ENCODE results near the gene OR9A2.

OR9A2 gene

DNA sequence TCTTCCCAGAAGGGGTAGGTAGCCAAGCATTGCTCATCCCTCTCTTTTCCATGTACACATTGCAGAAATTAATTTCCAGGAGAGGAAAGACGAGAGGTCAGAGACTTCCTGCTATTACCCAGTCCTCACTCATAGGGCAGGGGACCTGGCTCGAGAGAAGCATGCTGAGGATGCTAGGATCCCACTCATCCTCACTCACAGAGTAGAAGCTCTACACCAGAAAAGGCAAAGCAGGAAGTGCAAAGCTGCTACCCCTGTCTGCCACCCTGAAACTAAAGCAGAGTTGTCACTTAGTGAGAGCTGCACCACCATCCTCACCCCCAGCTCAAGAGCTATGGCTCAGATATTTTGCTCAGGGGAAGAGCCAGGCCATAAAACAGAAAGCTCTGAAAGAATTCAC lies 9.9 kb downstream of the OR9A2 start:
- TF ChIP-seq EZH2phosphoT487 (IDR thresholded peaks at IDR 0.05; ENCODE audit: low read depth), result no peak
- TF ChIP-seq, protein P1, sequence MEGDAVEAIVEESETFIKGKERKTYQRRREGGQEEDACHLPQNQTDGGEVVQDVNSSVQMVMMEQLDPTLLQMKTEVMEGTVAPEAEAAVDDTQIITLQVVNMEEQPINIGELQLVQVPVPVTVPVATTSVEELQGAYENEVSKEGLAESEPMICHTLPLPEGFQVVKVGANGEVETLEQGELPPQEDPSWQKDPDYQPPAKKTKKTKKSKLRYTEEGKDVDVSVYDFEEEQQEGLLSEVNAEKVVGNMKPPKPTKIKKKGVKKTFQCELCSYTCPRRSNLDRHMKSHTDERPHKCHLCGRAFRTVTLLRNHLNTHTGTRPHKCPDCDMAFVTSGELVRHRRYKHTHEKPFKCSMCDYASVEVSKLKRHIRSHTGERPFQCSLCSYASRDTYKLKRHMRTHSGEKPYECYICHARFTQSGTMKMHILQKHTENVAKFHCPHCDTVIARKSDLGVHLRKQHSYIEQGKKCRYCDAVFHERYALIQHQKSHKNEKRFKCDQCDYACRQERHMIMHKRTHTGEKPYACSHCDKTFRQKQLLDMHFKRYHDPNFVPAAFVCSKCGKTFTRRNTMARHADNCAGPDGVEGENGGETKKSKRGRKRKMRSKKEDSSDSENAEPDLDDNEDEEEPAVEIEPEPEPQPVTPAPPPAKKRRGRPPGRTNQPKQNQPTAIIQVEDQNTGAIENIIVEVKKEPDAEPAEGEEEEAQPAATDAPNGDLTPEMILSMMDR (IDR thresholded peaks at IDR 0.05; ENCODE audit: low read depth, low read length), result no peak
- Histone ChIP-seq H3K9me3 (ENCODE audit: insufficient read depth, low read length) (0 out of 2 replicates have a peak, but pooled peaks cover 2% of the 10 kb centered on the region), H3K9ac (ENCODE audit: low read length) (no peak overlapping the region), H2AFZ (ENCODE audit: low read depth, low read length) (peak overlapping the region; percentile 70; the same call in 1 of the 2 replicates), H3K4me3 (ENCODE audit: low read length) (no peak overlapping the region), H3K4me2 (ENCODE audit: low read length) (peak overlapping the region; percentile 17; the same call in 1 of the 2 replicates), H3K27me3 (ENCODE audit: low read depth, low read length) (no peaks in the 10 kb centered on the region), H3K79me2 (ENCODE audit: low read length) (no peaks in the 10 kb centered on the region), H3K27ac (ENCODE audit: low read length) (no peak overlapping the region), H4K20me1 (ENCODE audit: insufficient read depth, low read length) (no peaks in the 10 kb centered on the region), H3K36me3 (replicated peaks; ENCODE audit: low read depth, low read length) (no peaks in the 10 kb centered on the region), H3K4me1 (ENCODE audit: low read length) (peaks cover 45% of the 10 kb centered on the region)

DNA sequence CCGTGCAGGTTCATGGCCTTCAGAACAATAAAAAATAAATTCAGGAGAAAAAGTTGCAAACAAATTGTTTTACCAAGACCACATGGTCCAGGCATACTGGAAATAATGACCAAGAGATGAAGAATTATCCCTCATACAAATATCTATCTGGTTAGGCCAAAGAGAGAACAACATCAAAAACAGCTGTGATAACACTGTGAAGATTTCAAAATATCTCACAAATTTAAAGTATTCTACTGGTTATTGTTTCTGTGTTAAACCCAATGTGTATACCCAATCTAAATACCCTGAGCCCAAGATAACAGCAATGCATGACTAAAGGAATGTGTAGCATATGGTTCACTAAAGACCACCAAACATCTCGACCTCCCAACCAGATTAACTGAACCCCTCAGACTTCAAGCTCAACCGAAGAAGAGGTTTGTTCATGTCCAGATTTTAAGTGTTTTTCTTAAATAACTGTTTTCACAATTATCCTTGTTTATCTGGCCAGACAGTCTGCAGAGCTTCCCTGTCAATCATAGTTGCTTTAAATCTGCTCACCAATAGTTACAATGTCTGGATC lies 10.9 kb downstream of the OR9A2 start:
- H3K4me1 ChIP-seq (ENCODE audit: low read length), result peaks cover 45% of the 10 kb centered on the region

DNA sequence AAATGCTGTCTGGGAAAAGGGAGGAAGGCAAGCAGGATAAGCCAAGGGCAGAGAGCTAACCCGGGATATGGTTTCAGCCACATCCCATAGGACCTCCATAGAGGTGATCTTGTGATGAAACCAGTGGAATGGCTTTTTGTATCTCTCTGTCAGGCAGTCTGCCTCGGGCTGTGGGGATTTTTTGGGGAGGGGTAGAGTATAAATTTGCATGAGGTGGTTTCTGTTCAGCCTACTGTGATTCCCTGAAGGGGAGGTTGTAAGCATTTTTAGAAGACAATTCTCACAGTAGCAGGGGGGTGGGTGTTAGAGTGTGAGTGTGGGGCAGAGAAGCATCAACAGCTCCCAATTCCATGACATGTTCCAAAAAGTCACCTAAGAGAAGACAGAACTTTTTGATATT lies 11.8 kb downstream of the OR9A2 start:
- Histone ChIP-seq H3K4me3 (ENCODE audit: low read length) (peak overlapping the region; percentile 74), H3K9ac (ENCODE audit: low read length) (peak overlapping the region; percentile 57), H3K27me3 (ENCODE audit: low read depth, low read length) (no peaks in the 10 kb centered on the region), H2AFZ (ENCODE audit: low read depth, low read length) (peak overlapping the region; percentile 15; the same call in 1 of the 2 replicates), H3K4me1 (ENCODE audit: low read length) (peaks cover 45% of the 10 kb centered on the region), H3K4me2 (ENCODE audit: low read length) (peak overlapping the region; percentile 97), H3K9me3 (ENCODE audit: insufficient read depth, low read length) (0 out of 2 replicates have a peak, but pooled peaks cover 2% of the 10 kb centered on the region), H3K79me2 (ENCODE audit: low read length) (no peaks in the 10 kb centered on the region), H4K20me1 (ENCODE audit: insufficient read depth, low read length) (no peaks in the 10 kb centered on the region), H3K27ac (ENCODE audit: low read length) (peak overlapping the region; percentile 35; the same call in 1 of the 2 replicates), H3K36me3 (replicated peaks; ENCODE audit: low read depth, low read length) (no peaks in the 10 kb centered on the region)
- TF ChIP-seq, protein P1 (IDR thresholded peaks at IDR 0.05; ENCODE audit: low read depth, low read length), result no peak

More for the DNA sequence above, 10.9 kb downstream of the OR9A2 start:
- TF ChIP-seq EZH2phosphoT487 (IDR thresholded peaks at IDR 0.05; ENCODE audit: low read depth), result no peak
- TF ChIP-seq, protein P1 (IDR thresholded peaks at IDR 0.05; ENCODE audit: low read depth, low read length), result no peak
- no peaks in the 10 kb centered on the region for H3K79me2 ChIP-seq (ENCODE audit: low read length)
- H3K4me2 ChIP-seq (ENCODE audit: low read length), result peak overlapping the region; percentile 97; the same call in 1 of the 2 replicates
- no peaks in the 10 kb centered on the region for H3K27me3 ChIP-seq (ENCODE audit: low read depth, low read length)
- H3K9me3 ChIP-seq (ENCODE audit: insufficient read depth, low read length), result 0 out of 2 replicates have a peak, but pooled peaks cover 2% of the 10 kb centered on the region
- 0 out of 2 replicates have a peak overlapping the region, but pooled peaks have one; percentile 57 for H3K9ac ChIP-seq (ENCODE audit: low read length)
- H2AFZ ChIP-seq (ENCODE audit: low read depth, low read length), result no peak overlapping the region; the same call in 1 of the 2 replicates
- no peaks in the 10 kb centered on the region for H3K36me3 ChIP-seq (replicated peaks; ENCODE audit: low read depth, low read length)
- H3K4me3 ChIP-seq (ENCODE audit: low read length), result no peak overlapping the region
- no peaks in the 10 kb centered on the region for H4K20me1 ChIP-seq (ENCODE audit: insufficient read depth, low read length)
- no peak overlapping the region for H3K27ac ChIP-seq (ENCODE audit: low read length)

DNA sequence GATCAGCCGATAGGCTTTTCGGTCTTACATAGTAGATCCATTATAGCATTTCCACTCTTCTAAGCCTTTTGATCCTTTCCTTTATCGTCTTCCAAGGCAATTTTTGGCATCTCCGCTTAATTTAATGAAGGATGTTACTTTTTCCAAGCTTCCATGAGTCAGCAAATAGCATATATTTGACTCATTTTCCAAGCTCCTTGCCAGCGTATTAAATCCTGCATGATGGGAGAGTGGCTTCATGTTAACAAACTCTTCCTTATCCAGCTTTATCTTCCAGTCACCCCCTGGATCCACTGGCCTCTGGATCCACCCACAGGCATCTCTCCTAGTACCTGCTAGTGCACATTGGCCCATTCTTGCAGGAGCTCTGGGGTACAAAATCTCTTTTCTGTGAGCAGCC lies 13.0 kb downstream of the OR9A2 start:
- peak overlapping the region; percentile 97 for H3K4me2 ChIP-seq (ENCODE audit: low read length)

More for the DNA sequence above, 13.0 kb downstream of the OR9A2 start:
- no peak overlapping the region for H2AFZ ChIP-seq (ENCODE audit: low read depth, low read length)
- no peaks in the 10 kb centered on the region for H3K79me2 ChIP-seq (ENCODE audit: low read length)
- H3K4me1 ChIP-seq (ENCODE audit: low read length), result peaks cover 45% of the 10 kb centered on the region
- no peak overlapping the region; the same call in 1 of the 2 replicates for H3K4me3 ChIP-seq (ENCODE audit: low read length)
- no peak overlapping the region for H3K27ac ChIP-seq (ENCODE audit: low read length)
- no peak overlapping the region for H3K9ac ChIP-seq (ENCODE audit: low read length)
- TF ChIP-seq, protein P1 (IDR thresholded peaks at IDR 0.05; ENCODE audit: low read depth, low read length), result no peak
- no peak for TF ChIP-seq EZH2phosphoT487 (IDR thresholded peaks at IDR 0.05; ENCODE audit: low read depth)
- no peaks in the 10 kb centered on the region for H3K27me3 ChIP-seq (ENCODE audit: low read depth, low read length)
- no peaks in the 10 kb centered on the region for H3K36me3 ChIP-seq (replicated peaks; ENCODE audit: low read depth, low read length)
- no peaks in the 10 kb centered on the region for H4K20me1 ChIP-seq (ENCODE audit: insufficient read depth, low read length)
- no peaks in the 10 kb centered on the region for H3K9me3 ChIP-seq (ENCODE audit: insufficient read depth, low read length)

Measured in OCI-LY3 (cell line).